Right atrium auricular region (tissue), 2 donors: ENCODE measurements around the gene GPR108. TPM values are rescaled to one million over a fixed set of nuclear protein-coding genes. Genes with fewer than 3 reads are reported as not detected.
"Not testable (repeated sequence)": the region's sequence is repeated elsewhere in the genome, so short reads cannot be mapped to it uniquely, and the experiment has no call there.

Source experiments
- DNase-seq: peaks from one replicate; pipeline ENCODE4 v3.0.0-alpha.2; 2019; ENCODE audit warnings: low spot score
- H3K27ac ChIP-seq, 2 donors: fragments of 200-600 bp; sonication (generic); 1 replicate in 1 of 2; 2 replicates in 1 of 2; pipeline ENCODE4 v1.5.1; 2016 to 2019
- H3K27me3 ChIP-seq, 2 donors: fragments of 200-600 bp; sonication (generic); one replicate each; pipeline versions ENCODE4 v1.5.1 to v1.6.0; 2017 to 2019
- H3K36me3 ChIP-seq: fragments of 200-600 bp; sonication (generic); one replicate; pipeline ENCODE4 v1.5.1; 2016
- H3K4me1 ChIP-seq, 2 donors: fragments of 200-600 bp; sonication (generic); one replicate each; pipeline versions ENCODE4 v1.5.1 to v1.6.0; 2017 to 2019
- H3K4me3 ChIP-seq, 2 donors: fragments of 200-600 bp; sonication (generic); 1 replicate in 1 of 2; 2 replicates in 1 of 2; pipeline ENCODE4 v1.5.1; 2017 to 2019; ENCODE audit warnings: mild to moderate bottlenecking in 1 of 2, moderate library complexity in 1 of 2
- H3K9me3 ChIP-seq, 2 donors: fragments of 200-600 bp; sonication (generic); one replicate each; pipeline ENCODE4 v1.5.1; 2019
- total RNA-seq, 2 donors: library from RNA; depleted of rRNA; stranded (reverse); fragments of >200 nt; gene quantifications; one replicate each; pipeline ENCODE4 v1.1.0, GENCODE V29; 2016
- TF ChIP-seq, protein P1 (sequence below), 2 donors: fragments of 200-600 bp; sonication (generic); IDR thresholded peaks; one replicate each; pipeline ENCODE4 v1.5.1; 2019; ENCODE audit warnings: antibody characterized with exemption in 2 of 2

The GPR108 gene
- total RNA-seq, 2 donors from 2014 or later: 40.3 to 41.3 TPM

DNA sequence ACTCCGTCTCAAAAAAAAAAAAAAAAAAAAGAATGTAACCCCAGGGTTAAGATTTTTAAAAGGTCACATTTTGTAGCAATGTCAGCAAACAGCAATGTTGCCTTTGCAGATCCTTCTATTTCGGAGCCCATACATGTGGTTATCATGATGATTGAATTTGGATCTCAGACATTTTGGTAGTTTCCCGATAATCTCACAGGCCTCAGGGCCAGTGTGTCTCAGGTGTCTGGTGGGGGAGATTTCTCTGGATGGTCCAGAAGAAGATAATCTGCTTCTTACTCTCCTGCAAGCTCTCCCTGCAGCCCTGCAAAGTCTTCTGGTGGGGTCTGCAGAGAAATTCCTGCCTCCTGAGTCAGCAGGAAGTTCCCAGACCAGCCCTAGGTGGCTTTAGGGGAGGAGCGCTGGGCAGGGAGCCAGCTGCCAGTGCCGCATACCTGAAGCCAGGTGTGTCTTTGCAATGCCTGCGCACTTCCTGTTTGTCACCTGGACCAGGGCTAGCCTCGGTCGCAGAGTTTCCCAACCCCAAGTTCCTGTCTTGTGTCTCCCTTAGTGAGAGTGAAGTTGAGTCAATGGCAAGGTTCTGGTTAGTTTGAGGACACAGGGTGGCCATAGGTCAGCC is 28.5 kb upstream of the GPR108 start:
- peaks cover 0 to 20% of the 10 kb centered on the region in 2 donors for H3K27me3 ChIP-seq
- no peaks in the 10 kb centered on the region for H3K36me3 ChIP-seq
- no peaks in the 10 kb centered on the region for H3K9me3 ChIP-seq
- peaks cover 0 to 22% of the 10 kb centered on the region in 2 donors for H3K4me1 ChIP-seq
- no peak for DNase-seq
- TF ChIP-seq, protein P1, sequence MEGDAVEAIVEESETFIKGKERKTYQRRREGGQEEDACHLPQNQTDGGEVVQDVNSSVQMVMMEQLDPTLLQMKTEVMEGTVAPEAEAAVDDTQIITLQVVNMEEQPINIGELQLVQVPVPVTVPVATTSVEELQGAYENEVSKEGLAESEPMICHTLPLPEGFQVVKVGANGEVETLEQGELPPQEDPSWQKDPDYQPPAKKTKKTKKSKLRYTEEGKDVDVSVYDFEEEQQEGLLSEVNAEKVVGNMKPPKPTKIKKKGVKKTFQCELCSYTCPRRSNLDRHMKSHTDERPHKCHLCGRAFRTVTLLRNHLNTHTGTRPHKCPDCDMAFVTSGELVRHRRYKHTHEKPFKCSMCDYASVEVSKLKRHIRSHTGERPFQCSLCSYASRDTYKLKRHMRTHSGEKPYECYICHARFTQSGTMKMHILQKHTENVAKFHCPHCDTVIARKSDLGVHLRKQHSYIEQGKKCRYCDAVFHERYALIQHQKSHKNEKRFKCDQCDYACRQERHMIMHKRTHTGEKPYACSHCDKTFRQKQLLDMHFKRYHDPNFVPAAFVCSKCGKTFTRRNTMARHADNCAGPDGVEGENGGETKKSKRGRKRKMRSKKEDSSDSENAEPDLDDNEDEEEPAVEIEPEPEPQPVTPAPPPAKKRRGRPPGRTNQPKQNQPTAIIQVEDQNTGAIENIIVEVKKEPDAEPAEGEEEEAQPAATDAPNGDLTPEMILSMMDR (IDR thresholded peaks at IDR 0.05): no peak
- no peak overlapping the region for H3K27ac ChIP-seq
- no peak overlapping the region for H3K4me3 ChIP-seq

DNA sequence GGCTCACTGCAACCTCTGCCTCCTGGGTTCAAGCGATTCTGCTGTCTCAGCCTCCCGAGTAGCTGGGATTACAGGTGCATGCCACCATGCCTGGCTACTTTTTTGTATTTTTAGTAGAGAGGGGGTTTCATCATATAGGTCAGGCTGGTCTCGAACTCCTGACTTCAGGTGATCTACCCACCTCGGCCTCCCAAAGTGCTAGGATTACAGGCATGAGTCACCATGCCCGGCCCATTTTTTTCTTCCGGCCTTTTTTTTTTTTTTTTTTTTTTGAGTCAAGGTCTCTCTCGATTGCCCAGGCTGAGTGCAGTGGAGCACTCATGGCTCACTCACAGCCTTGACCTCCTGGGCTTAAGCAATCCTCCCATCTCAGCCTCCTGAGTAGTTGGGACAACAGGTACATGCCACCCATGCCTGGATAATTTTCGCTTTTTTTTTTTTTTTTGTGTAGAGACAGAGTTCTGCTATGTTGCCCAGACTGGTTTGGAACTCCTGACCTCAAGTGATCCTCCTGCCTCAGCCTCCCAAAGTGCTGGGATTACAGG is 24.9 kb upstream of the GPR108 start:
- H3K4me1 ChIP-seq: peaks cover 0 to 15% of the 10 kb centered on the region in 2 donors
- not testable (repeated sequence) for H3K4me3 ChIP-seq, H3K36me3 ChIP-seq, H3K27ac ChIP-seq, DNase-seq, H3K9me3 ChIP-seq
- peaks cover 0 to 13% of the 10 kb centered on the region in 2 donors for H3K27me3 ChIP-seq

DNA sequence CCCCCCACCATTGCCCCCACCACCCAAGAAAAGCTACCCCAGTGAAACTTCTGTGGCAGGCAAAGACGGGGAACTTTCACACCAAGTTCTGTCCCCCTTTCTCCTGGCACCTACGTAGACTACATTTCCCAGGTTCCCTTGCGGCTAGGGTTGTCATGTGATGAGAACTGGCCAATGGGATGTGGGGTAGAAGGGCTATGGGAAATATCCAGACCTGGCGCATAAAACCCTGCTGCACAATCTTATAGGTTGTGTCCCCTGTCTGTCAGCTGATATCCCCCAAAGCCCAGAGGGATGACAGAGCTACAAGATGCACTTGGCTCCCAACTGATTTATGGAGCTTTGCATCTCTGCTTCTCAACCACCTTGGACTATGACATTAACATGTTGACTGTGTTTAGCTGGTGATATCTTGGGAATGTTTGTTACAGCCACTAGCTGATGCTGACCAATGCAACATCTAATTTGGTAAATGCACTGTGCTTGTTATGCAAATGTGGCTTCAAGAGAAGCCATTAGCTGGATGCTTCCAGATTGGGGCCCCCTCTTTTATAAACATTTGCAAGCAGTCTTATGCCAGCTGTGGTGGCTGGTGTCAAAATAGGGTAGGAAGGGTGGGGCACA is 23.8 kb upstream of the GPR108 start:
- peaks cover 0 to 4% of the 10 kb centered on the region in 2 donors for H3K4me1 ChIP-seq
- no peaks in the 10 kb centered on the region for H3K9me3 ChIP-seq
- H3K27me3 ChIP-seq: peaks cover 0 to 2% of the 10 kb centered on the region in 2 donors
- H3K4me3 ChIP-seq: no peak overlapping the region
- TF ChIP-seq, protein P1 (IDR thresholded peaks at IDR 0.05): no peak
- no peaks in the 10 kb centered on the region for H3K36me3 ChIP-seq
- DNase-seq: no peak
- H3K27ac ChIP-seq: no peak overlapping the region

DNA sequence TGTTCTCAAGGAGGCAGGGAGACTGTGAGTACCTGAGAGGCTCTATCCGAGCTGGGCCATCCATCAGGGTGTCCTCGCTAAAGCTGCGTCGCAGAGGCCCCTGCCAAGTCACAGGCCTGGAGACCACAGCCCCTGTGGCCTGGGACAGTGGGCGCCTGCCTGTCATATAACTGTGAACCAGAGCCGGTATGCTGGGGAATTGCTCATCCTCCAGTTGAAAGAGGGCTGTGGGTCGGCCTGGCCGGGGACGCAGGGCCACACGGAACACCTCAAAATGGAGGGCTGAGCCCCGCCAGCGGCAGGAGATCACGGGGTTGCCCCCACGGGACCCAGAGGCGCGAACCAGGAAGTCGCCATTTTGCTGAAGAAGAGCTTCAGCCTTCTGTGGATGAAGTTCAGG is 23.2 kb upstream of the GPR108 start:
- Histone ChIP-seq H3K9me3 (no peaks in the 10 kb centered on the region), H3K4me1 (no peaks in the 10 kb centered on the region), H3K27ac (no peak overlapping the region), H3K36me3 (no peaks in the 10 kb centered on the region), H3K4me3 (no peak overlapping the region), H3K27me3 (no peaks in the 10 kb centered on the region)
- TF ChIP-seq, protein P1 (IDR thresholded peaks at IDR 0.05): no peak
- no peak for DNase-seq

DNA sequence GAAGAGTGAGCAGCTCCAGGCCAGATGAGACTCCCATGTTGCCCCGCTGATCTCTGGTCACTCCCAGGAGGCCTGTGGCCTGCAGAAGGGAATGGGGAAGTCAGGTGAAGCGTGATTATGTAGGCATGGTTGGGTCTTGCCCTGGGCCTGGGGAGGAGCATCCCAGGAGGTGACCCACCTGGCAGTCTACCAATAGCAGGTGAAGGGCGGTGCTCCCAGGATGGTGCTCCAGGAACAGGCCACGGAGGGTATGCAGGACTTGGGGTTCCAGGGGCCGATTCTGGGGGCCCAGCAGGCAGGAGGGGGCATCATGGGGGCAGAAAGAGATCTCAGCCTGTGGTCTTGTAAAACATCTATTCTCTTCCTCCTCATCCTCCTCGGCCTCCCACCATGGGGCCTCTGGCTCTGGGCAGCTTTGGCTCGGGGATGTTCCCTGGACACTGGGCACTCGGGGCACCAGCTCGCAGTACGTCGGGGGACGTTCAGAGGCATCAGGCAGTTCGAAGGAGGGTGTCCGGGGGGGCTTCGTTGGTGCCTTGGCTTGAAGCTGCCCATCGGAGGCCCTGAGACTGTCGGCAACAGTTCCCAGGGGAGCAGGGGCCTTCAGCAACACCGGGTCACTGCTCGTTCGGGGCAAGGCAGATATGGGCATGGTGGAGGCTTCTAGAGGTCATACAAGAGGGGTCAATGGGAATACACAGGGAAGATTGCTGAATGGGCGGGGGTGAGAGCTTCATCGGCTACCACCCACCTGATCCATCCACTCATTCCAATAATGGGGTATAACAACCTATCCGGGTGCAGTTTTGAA is 17.5 kb upstream of the GPR108 start:
- Histone ChIP-seq H3K9me3 (no peaks in the 10 kb centered on the region), H3K27me3 (no peaks in the 10 kb centered on the region), H3K27ac (no peak overlapping the region), H3K36me3 (peaks cover 28% of the 10 kb centered on the region), H3K4me1 (peaks cover 0 to 13% of the 10 kb centered on the region in 2 donors), H3K4me3 (no peak overlapping the region)
- TF ChIP-seq, protein P1 (IDR thresholded peaks at IDR 0.05): no peak
- no peak for DNase-seq

DNA sequence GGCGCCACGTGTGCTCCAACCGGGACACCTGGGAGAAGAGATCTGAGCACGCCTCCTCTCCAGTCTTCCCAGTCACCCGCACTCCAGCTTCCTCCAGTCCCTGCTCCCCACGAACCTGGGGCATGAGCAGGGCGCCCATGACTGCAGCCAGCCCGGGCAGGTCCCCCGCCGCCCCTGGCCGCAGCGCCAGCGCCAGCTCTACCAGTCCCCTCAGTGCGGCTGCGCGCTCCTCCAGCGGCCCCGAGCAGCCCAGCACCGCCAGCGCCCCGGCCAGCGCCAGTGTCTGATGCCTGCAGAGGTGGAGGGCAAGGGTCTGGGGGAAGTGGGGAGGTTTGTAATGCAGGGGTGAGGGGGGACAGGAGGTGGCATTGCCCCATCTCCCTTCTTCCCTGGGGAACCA is 16.8 kb upstream of the GPR108 start:
- Histone ChIP-seq H3K27me3 (no peaks in the 10 kb centered on the region), H3K4me3 (no peak overlapping the region), H3K27ac (no peak overlapping the region), H3K4me1 (peaks cover 0 to 13% of the 10 kb centered on the region in 2 donors), H3K9me3 (no peaks in the 10 kb centered on the region), H3K36me3 (peaks cover 36% of the 10 kb centered on the region)
- TF ChIP-seq, protein P1 (IDR thresholded peaks at IDR 0.05): no peak
- DNase-seq: no peak
